Posterior vena cava (tissue), 2 donors: Measurements from ENCODE around the gene SUCLG2. TPM values are rescaled to one million over a fixed set of nuclear protein-coding genes. Genes with fewer than 3 reads are reported as not detected.

ENCODE experiments used
- DNase-seq: peaks from one replicate; pipeline ENCODE4 v3.0.0-alpha.2; 2020; ENCODE audit warnings: low spot score
- intact Hi-C, 2 donors: fragments of 100-400 bp; cut with DNase I; formaldehyde crosslinking; loops; one replicate each; pipeline versions ENCODE4 v1.14.1 to v1.14.2; 2022 to 2023
- total RNA-seq, 2 donors: library from RNA; stranded (reverse); fragmentation: NEBNext Ultra II Directional; extraction: Animal tissue kit (Norgen Biotek cat#: 25700); gene quantifications; one replicate each; pipeline ENCODE4 v1.2.1, GENCODE V29; 2021
- donor health status: DM: yes; HTN: yes; CAD: no.
- donor health status: DM: yes; HTN: yes; CAD: no.

The SUCLG2 gene
- total RNA-seq, 2 donors from 2014 or later, result 51.5 to 51.9 TPM

- DNase-seq, result no peak
- intact Hi-C loops, result no loop called here
Observed at GRCh38 chr3:67531181-67532101, 123.0 kb downstream of the SUCLG2 start.

GRCh38 chr3:67529915-67530314 lies 124.5 kb downstream of the SUCLG2 start:
- no peak for DNase-seq
- intact Hi-C loops, result no loop called here

GRCh38 chr3:67529337-67529736 lies 125.1 kb downstream of the SUCLG2 start:
- DNase-seq, result no peak
- intact Hi-C loops, result no loop called here

GRCh38 chr3:67526246-67526645 lies 128.2 kb downstream of the SUCLG2 start:
- DNase-seq, result no peak
- intact Hi-C loops, result no loop called here

GRCh38 chr3:67524046-67524445 lies 130.4 kb downstream of the SUCLG2 start:
- intact Hi-C loops, result no loop called here

GRCh38 chr3:67522081-67522480 lies 132.3 kb downstream of the SUCLG2 start:
- no peak for DNase-seq
- intact Hi-C loops, result no loop called here

More at GRCh38 chr3:67524046-67524445, 130.4 kb downstream of the SUCLG2 start:
- DNase-seq, result no peak

GRCh38 chr3:67521053-67521646 lies 133.3 kb downstream of the SUCLG2 start:
- intact Hi-C loops, result no loop called here
- no peak for DNase-seq

- DNase-seq, result no peak
- intact Hi-C loops, result no loop called here
Observed at GRCh38 chr3:67518236-67518635, 136.2 kb downstream of the SUCLG2 start.

GRCh38 chr3:67517781-67518180 lies 136.6 kb downstream of the SUCLG2 start:
- intact Hi-C loops, result loop anchor here in 1 of 2 donors (2.0 kb wide), 1 partner anchor 43 kb away; no protein-coding TSS in a partner anchor
- DNase-seq, result no peak

- DNase-seq, result no peak
- intact Hi-C loops, result loop anchor here in 1 of 2 donors (2.0 kb wide), 1 partner anchor 44 kb away; no protein-coding TSS in a partner anchor
Observed at GRCh38 chr3:67516496-67516895, 137.9 kb downstream of the SUCLG2 start.

GRCh38 chr3:67515778-67516177 lies 138.6 kb downstream of the SUCLG2 start:
- intact Hi-C loops, result loop anchor here in 1 of 2 donors (2.0 kb wide), 1 partner anchor 45 kb away; no protein-coding TSS in a partner anchor
- no peak for DNase-seq

GRCh38 chr3:67509471-67510075 lies 144.8 kb downstream of the SUCLG2 start:
- intact Hi-C loops, result no loop called here
- DNase-seq, result no peak

- intact Hi-C loops, result no loop called here
- no peak for DNase-seq
Observed at GRCh38 chr3:67507584-67507983, 146.8 kb downstream of the SUCLG2 start.

GRCh38 chr3:67500709-67501108 lies 153.7 kb downstream of the SUCLG2 start:
- intact Hi-C loops, result no loop called here
- DNase-seq, result no peak

- no peak for DNase-seq
- intact Hi-C loops, result no loop called here
Observed at GRCh38 chr3:67497746-67498145, 156.7 kb downstream of the SUCLG2 start.

- DNase-seq, result no peak
- intact Hi-C loops, result no loop called here
Observed at GRCh38 chr3:67495751-67496150, 158.7 kb downstream of the SUCLG2 start.

- DNase-seq, result no peak
- intact Hi-C loops, result no loop called here
Observed at GRCh38 chr3:67493808-67494207, 160.6 kb downstream of the SUCLG2 start.

- intact Hi-C loops, result no loop called here
- no peak for DNase-seq
Observed at GRCh38 chr3:67490658-67491057, 163.8 kb downstream of the SUCLG2 start.

GRCh38 chr3:67489816-67490215 lies 164.6 kb downstream of the SUCLG2 start:
- DNase-seq, result no peak
- intact Hi-C loops, result no loop called here

GRCh38 chr3:67487564-67488114 lies 166.8 kb downstream of the SUCLG2 start:
- intact Hi-C loops, result no loop called here
- no peak for DNase-seq
